Activated CD4-positive, alpha-beta T cell treated with anti-CD3 and anti-CD28 coated beads, Interleukin-2, amount 50 U/mL, for 1 hour (primary cell): ENCODE measurements around the gene B9D2.
"Not testable (repeated sequence)": the region's sequence is repeated elsewhere in the genome, so short reads cannot be mapped to it uniquely, and the experiment has no call there.

Experiments
- DNase-seq: peaks from one replicate; pipeline ENCODE4 v3.0.0-alpha.2; 2020

B9D2 gene

GRCh38 chr19:41354343-41354953 is 9.5 kb downstream of the B9D2 start:
- DNase-seq = no peak

- DNase-seq = peak; percentile 95
Observed at GRCh38 chr19:41353466-41354342, 10.2 kb downstream of the B9D2 start, which contains the start of gene TGFB1. Gene TGFB1 (minus strand): TSS chr19:41353922. CDS start chr19:41353044, 878 bp downstream.

- DNase-seq = peak; percentile 76
Observed at GRCh38 chr19:41352609-41353465, 11.1 kb downstream of the B9D2 start.

DNA sequence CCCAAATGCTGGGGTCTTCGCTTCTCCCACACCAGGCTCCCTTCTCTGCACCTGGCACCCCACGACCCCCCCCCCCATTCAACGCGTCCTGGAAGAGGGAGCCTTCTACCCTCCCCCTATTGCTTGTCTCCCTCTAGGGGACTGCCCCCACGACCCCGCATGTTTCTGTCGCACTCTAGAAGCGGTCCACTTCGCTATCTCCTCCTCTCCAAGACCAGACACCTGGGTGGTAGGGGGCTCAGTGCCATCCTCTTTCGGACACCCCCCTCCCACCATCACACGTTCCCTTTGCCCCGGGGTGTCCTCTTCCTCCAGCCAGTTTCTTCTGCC is 11.7 kb downstream of the B9D2 start:
- DNase-seq = no peak

DNA sequence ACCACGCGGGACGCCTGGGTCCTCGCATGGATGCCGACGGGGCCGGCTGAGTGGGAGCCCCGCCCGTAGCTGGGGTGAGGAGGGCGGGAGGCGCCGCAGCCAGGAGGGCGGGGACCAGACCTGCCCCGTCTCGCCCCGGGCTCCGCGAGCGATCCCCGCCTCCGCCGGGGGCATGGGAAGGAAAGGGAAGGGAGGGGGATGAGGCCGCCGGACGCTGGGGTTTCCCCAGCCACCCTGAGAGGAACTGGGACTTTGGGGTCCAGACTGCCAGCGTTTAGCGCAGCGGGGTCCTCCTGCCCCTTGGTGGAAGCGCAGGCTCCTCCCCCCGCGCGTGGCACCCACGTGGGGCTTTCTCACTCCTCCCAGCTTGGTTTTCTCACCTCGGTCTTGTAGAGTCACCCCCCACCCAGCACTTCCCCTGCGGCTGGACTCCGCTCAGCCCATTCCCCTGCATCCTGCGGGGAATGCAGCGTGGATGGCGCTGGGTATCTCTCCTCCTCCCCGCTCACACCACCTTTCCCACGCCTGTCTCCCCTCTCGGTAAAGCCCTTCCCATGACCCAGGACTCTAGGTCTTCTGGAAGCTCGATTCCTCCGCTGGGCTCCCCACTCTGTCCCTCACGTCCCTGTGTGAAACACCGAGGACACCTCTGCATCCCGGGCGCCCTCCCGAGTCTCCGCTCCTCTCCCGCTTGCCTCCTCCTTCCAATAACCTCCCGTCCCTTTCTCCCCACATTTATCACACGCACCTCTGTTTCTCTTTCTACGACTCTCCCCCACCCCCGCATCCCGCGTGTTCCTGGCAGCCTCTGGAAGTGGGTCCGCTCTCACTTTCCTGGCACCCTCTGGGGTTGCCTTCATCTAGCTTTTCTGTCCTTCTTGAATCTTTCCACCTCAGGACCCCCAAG is 12.4 kb downstream of the B9D2 start:
- DNase-seq = peak; percentile 80

DNA sequence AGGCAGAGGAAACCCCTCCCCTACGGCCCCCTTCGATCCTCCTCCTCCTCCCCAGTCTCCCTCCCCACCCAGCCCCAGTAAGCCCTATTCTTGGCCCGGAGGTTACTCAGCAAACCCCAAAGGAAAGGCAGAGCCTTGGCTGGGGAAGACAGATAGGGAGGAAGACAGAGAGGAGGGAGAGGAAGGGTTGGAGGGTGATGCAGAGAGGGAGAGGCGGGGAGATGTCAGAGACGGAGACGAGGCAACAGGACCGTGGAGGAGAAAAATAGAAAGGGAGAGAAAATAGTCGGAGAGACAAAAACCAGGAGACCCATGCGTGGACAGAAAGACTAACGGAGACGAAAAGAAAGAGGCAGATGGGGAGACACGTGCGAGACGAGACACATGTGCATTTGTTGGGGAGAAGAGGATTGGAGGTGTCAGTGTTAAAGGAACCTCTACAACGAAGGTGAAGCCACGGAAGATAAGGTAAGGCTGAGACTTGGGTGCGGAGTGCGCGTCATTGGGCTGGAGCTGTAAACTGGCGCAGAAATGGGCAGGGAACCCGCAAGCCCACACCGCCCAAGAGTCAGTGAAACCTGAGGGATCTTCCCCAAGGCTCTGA is 13.1 kb downstream of the B9D2 start:
- DNase-seq = no peak

DNA sequence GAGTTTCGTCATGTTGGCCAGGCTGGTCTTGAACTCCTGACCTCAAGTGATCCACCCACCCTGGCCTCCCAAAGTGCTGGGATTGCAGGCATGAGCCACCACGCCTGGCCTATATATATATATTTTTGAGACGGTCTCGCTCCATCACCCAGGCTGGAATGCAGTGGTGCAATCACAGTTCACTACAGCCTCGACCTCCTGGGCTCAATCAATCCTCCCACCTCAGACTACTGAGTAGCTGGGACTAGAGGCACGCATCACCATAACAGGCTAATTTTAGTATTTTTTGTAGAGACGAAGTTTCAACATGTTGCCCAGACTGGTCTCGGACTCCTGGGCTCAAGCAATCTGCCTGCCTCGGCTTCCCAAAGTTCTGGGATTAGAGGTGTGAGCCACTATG is 17.0 kb downstream of the B9D2 start:
- not testable (repeated sequence) for DNase-seq

- DNase-seq = no peak
Observed at GRCh38 chr19:41344162-41344561, 19.8 kb downstream of the B9D2 start.

DNA sequence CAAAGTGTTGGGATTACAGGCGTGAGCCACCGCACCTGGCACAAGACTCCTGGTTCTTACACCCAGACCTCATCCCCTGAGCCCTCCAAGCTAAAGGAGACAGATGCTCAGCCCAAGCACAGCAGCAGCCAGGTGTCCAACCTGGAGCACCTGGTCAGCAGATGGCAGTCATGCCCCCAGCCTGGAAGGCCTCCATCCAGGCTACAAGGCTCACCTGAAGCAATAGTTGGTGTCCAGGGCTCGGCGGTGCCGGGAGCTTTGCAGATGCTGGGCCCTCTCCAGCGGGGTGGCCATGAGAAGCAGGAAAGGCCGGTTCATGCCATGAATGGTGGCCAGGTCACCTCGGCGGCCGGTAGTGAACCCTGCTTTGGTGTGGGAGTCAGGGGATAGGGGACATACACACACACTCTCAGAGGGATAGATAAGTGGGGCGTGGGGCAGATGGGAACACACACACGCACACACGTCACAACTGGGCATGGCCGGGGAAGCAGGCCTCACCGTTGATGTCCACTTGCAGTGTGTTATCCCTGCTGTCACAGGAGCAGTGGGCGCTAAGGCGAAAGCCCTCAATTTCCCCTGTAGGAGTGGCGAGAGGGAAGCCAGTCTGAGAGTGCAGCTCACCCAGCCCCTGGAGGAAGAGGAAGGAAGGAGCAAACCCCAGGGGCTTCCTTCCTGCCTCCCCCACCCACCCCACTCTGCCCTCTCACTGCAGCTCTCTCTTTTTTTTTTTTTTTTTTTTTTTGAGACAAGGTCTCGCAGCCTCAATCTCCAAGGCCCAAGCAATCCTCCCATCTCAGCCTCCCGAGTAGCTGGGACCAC is 22.1 kb downstream of the B9D2 start:
- no peak for DNase-seq

GRCh38 chr19:41339936-41340335 is 24.0 kb downstream of the B9D2 start:
- no peak for DNase-seq

- no peak for DNase-seq
Observed at GRCh38 chr19:41335467-41335866, 28.5 kb downstream of the B9D2 start.

DNA sequence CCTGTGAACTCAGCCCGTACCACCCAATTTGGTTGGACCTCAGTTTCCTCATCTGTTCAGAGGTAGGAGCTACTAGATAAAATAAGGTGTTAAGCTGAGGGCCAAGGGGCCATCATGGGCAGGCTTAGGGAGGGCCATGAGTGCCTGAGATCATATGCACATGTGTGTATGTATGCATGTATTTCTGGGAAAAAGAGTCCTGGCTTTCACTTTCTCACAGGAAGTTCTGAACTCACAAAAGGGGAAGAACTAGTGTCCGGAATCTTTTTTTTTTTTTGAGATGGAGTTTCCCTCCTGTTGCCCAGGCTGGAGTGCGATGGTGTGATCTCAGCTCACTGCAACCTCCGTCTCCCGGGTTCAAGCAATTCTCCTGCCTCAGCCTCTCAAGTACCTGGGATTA is 29.2 kb downstream of the B9D2 start:
- no peak for DNase-seq

DNA sequence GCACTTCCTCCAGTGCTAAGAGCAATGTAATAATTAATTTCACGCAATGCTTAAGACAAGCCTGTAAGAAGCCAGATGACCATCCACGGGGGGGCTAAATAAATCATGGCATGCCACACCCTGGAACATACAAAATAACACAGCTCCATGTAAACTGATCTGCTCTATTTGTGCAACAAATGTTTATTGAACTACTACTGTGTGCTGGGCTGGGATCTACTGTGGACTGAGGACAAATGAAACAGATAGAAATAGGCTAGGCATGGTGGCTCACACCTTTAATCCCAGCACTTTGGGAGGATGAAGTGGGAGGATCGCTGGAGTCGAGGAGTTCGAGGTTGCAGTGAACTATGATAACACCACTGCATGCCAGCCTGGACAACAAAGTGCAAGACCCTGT is 31.5 kb downstream of the B9D2 start:
- no peak for DNase-seq

DNA sequence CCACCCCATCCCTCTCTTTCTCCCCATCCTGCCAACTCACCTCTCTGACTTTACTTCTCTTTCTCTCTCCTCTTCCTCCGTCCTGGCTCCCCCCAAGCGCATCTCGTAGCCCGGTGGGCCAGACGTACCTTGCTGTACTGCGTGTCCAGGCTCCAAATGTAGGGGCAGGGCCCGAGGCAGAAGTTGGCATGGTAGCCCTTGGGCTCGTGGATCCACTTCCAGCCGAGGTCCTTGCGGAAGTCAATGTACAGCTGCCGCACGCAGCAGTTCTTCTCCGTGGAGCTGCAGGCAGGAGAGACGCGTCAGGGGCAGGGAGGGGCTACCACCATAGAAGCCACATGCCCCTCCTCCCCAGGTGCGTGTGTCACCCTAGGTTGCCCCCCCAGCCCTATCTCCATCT is 31.9 kb downstream of the B9D2 start:
- DNase-seq = no peak

GRCh38 chr19:41330946-41331678 is 32.8 kb downstream of the B9D2 start:
- DNase-seq = no peak

GRCh38 chr19:41330481-41330880 is 33.5 kb downstream of the B9D2 start:
- no peak for DNase-seq

- no peak for DNase-seq
Observed at GRCh38 chr19:41328842-41329225, 35.1 kb downstream of the B9D2 start.

- DNase-seq = no peak
Observed at GRCh38 chr19:41328157-41328841, 35.6 kb downstream of the B9D2 start.

GRCh38 chr19:41327576-41328156 is 36.3 kb downstream of the B9D2 start:
- peak; percentile 84 for DNase-seq
